Ascending aorta (tissue), 2 donors: ENCODE data around the gene SLC19A1. TPM values are rescaled to one million over a fixed set of nuclear protein-coding genes. Genes with fewer than 3 reads are reported as not detected.
A peak's percentile ranks its signal among the peaks of the same experiment; 100 is the strongest.

ENCODE experiments used
- DNase-seq, 2 donors: peaks; one replicate each; pipeline ENCODE4 v3.0.0-alpha.2; 2019; ENCODE audit warnings: low spot score in 2 of 2
- H3K27ac ChIP-seq, 2 donors: fragments of 200-600 bp; sonication (generic); one replicate each; pipeline ENCODE4 v1.5.1; 2016 to 2017; ENCODE audit warnings: mild to moderate bottlenecking in 1 of 2
- H3K27me3 ChIP-seq: fragments of 200-600 bp; sonication (generic); one replicate; pipeline ENCODE4 v1.5.1; 2017
- H3K36me3 ChIP-seq, 2 donors: fragments of 200-600 bp; sonication (generic); one replicate each; pipeline ENCODE4 v1.5.1; 2016
- H3K4me1 ChIP-seq, 2 donors: fragments of 200-600 bp; sonication (generic); one replicate each; pipeline ENCODE4 v1.5.1; 2016 to 2017; ENCODE audit warnings: mild to moderate bottlenecking in 1 of 2
- H3K4me3 ChIP-seq, 2 donors: fragments of 200-600 bp; sonication (generic); one replicate each; pipeline ENCODE4 v1.5.1; 2016 to 2017; ENCODE audit warnings: mild to moderate bottlenecking in 1 of 2
- H3K9me3 ChIP-seq, 2 donors: fragments of 200-600 bp; sonication (generic); one replicate each; pipeline ENCODE4 v1.5.1; 2016
- intact Hi-C: fragments of 100-400 bp; cut with DNase I; formaldehyde crosslinking; loops from one replicate; pipeline ENCODE4 v1.15.1; 2023
- total RNA-seq: library from RNA; depleted of rRNA; stranded (reverse); fragments of >200 nt; gene quantifications from one replicate; pipeline ENCODE4 v1.1.0, GENCODE V29; 2016
- TF ChIP-seq, protein P1 (sequence below), 3 experiments: fragments of 200-600 bp in 2 of 3; fragments of 450-650 bp in 1 of 3; sonication (generic) in 2 of 3; IDR thresholded peaks; one replicate each; pipeline ENCODE4 v1.5.1; 2016 to 2019; ENCODE audit warnings: antibody characterized with exemption in 3 of 3, mild to moderate bottlenecking in 1 of 3, moderate library complexity in 1 of 3

The SLC19A1 gene
- total RNA-seq, 1 donor from 2014 or later, result 8.4 TPM

DNA sequence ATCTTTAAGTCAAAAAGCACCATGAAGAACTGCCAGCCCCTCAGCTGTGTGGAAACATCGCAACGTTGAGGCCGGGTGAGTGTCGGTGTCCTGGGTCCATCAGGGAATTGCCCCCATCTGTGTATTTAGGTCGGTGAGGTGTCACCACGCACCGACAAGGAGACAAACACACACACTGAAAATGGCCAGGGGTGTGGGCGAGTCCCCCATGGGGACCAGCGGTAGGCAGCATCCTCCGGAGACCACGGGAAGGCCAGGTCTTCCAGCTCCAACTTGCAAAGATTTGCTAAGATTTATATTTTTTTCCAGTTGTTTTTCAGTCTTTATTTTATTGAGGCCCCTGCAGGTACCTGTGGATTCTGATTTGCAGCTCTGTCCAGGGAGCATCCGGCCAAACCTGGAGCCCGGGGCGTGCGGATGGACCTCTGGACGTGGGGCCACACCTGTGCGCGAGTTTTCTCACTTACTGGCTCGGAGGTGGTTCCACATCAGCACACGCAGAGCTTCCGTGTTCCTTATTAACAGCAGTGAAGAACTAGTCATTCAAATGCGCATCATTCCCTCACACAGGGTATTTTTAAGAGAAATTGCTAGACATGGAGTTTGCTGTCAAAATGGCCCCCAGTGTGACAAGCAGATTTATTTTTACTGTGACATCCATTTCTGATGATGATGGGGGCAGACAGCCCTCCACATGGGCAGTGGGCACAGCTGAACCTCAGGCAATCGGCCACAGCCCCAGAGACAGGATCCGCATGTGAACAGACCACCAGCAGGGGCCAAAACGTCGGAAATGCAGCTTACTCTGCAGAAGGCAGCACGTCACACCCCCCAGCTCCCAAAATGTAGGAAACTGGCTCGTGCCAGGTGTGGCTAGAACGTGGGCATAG, 17.2 kb upstream of the SLC19A1 start:
- Histone ChIP-seq H3K36me3 (no peaks in the 10 kb centered on the region), H3K4me3 (no peak overlapping the region), H3K4me1 (no peaks in the 10 kb centered on the region), H3K9me3 (peaks cover 0 to 3% of the 10 kb centered on the region in 2 donors), H3K27ac (no peak overlapping the region), H3K27me3 (no peaks in the 10 kb centered on the region)
- intact Hi-C loops, result loop anchor here (5.0 to 10.0 kb wide), 3 partner anchors 83 to 765 kb away; partner anchors contain the start of genes C21orf58, PCBP3 and PCNT
- DNase-seq, result peak in 1 of 2 donors; percentile 54
- TF ChIP-seq, protein P1, sequence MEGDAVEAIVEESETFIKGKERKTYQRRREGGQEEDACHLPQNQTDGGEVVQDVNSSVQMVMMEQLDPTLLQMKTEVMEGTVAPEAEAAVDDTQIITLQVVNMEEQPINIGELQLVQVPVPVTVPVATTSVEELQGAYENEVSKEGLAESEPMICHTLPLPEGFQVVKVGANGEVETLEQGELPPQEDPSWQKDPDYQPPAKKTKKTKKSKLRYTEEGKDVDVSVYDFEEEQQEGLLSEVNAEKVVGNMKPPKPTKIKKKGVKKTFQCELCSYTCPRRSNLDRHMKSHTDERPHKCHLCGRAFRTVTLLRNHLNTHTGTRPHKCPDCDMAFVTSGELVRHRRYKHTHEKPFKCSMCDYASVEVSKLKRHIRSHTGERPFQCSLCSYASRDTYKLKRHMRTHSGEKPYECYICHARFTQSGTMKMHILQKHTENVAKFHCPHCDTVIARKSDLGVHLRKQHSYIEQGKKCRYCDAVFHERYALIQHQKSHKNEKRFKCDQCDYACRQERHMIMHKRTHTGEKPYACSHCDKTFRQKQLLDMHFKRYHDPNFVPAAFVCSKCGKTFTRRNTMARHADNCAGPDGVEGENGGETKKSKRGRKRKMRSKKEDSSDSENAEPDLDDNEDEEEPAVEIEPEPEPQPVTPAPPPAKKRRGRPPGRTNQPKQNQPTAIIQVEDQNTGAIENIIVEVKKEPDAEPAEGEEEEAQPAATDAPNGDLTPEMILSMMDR (IDR thresholded peaks at IDR 0.05), result no peak

GRCh38 chr21:45558044-45558721, 15.9 kb upstream of the SLC19A1 start:
- intact Hi-C loops, result loop anchor here (5.0 to 10.0 kb wide), 3 partner anchors 84 to 767 kb away; partner anchors contain the start of genes C21orf58, PCBP3 and PCNT
- H3K4me3 ChIP-seq, result no peak overlapping the region
- H3K27ac ChIP-seq, result no peak overlapping the region
- no peaks in the 10 kb centered on the region for H3K36me3 ChIP-seq
- H3K4me1 ChIP-seq, result no peaks in the 10 kb centered on the region
- no peaks in the 10 kb centered on the region for H3K27me3 ChIP-seq
- no peaks in the 10 kb centered on the region for H3K9me3 ChIP-seq
- peak in 1 of 2 donors; percentile 55 for DNase-seq
- TF ChIP-seq, protein P1 (IDR thresholded peaks at IDR 0.05), result no peak

GRCh38 chr21:45557616-45558043, 15.4 kb upstream of the SLC19A1 start:
- TF ChIP-seq, protein P1 (IDR thresholded peaks at IDR 0.05), result no peak
- no peaks in the 10 kb centered on the region for H3K36me3 ChIP-seq
- intact Hi-C loops, result loop anchor here (5.0 to 10.0 kb wide), 3 partner anchors 85 to 767 kb away; partner anchors contain the start of genes C21orf58, PCBP3 and PCNT
- H3K27ac ChIP-seq, result no peak overlapping the region
- no peak overlapping the region for H3K4me3 ChIP-seq
- no peak for DNase-seq
- H3K9me3 ChIP-seq, result no peaks in the 10 kb centered on the region
- H3K4me1 ChIP-seq, result no peaks in the 10 kb centered on the region
- no peaks in the 10 kb centered on the region for H3K27me3 ChIP-seq

- no peaks in the 10 kb centered on the region for H3K27me3 ChIP-seq
- no peaks in the 10 kb centered on the region for H3K36me3 ChIP-seq
- DNase-seq, result no peak
- intact Hi-C loops, result loop anchor here (1.0 to 10.0 kb wide), 4 partner anchors 85 to 768 kb away; partner anchors contain the start of genes C21orf58, PCBP3 and PCNT
- TF ChIP-seq, protein P1 (IDR thresholded peaks at IDR 0.05), result no peak
- no peaks in the 10 kb centered on the region for H3K9me3 ChIP-seq
- H3K4me1 ChIP-seq, result no peaks in the 10 kb centered on the region
- H3K27ac ChIP-seq, result peak overlapping the region in 1 of 2 donors; percentile 82
- H3K4me3 ChIP-seq, result no peak overlapping the region
Observed at GRCh38 chr21:45556645-45557615, 14.7 kb upstream of the SLC19A1 start.

- no peaks in the 10 kb centered on the region for H3K36me3 ChIP-seq
- no peaks in the 10 kb centered on the region for H3K4me1 ChIP-seq
- TF ChIP-seq, protein P1 (IDR thresholded peaks at IDR 0.05), result no peak
- no peaks in the 10 kb centered on the region for H3K9me3 ChIP-seq
- intact Hi-C loops, result loop anchor here (1.0 to 10.0 kb wide), 4 partner anchors 86 to 769 kb away; partner anchors contain the start of genes C21orf58, PCBP3 and PCNT
- H3K27ac ChIP-seq, result peak overlapping the region; percentile 82
- no peak for DNase-seq
- no peaks in the 10 kb centered on the region for H3K27me3 ChIP-seq
- H3K4me3 ChIP-seq, result peak overlapping the region; percentile 65 to 66
Observed at GRCh38 chr21:45556302-45556644, 14.0 kb upstream of the SLC19A1 start.
